COLO668 (cell line): ENCODE data around the gene ADAM22.

ENCODE experiments used
- DNase-seq: peaks from one replicate; lab custom pipeline; 2025; ENCODE audit not compliant: unreplicated experiment; lab: John Stamatoyannopoulos, UW

The ADAM22 gene

DNA sequence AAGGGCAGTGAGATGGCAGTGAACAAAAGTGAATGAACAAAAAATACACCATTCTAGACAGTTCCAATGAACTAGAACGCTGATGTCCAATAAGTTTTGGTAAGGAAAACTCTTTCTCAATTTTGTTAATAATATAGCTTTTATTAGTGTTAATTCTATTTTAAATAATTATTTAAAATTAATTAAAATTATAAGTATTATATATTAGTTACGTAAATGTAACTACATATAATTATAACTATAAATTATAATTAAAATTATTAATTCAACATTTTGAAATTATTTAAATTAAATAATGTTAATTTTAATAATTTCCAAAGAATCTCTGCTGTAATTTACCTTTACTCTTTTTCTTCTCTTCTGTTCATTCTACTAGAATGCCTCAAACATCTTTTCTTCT is 280.4 kb downstream of the ADAM22 start:
- DNase-seq = no peak

DNA sequence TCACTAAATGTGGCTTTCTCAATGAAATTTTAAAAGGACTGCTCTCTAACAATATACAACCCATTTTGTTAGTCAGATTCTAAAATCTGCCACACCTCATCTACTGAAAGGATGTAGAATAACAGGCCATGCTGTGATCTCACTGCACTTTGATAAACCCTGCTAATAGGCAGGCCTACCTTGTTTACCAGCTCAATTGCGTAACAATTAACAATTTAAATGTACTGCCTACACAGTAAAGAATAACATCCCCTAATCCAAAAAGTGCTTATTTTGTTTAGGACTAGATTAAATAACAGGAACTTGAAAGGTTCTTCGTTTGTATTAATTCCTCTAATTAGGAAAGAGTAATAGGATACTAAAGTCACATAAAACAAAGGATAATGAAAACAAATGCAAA is 281.2 kb downstream of the ADAM22 start:
- no peak for DNase-seq

DNA sequence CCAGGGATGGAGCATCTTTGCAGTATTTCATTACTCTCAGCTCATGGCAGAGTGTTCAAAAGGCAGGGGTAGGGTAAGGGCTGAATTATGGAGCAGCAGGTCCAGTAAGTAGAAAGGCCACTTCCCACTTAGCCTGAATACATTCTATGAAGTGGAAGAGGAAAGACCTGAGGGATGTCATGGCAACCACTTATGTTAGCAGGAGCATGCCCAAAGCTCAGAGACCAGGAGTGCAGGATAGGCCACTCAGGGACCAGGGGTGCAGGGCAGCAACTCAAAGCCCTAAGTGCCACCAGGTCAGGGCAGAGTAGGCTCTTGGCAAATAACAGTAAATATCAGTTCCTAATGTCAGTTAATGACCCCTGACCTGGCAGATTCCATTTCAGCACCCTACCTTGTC is 282.2 kb downstream of the ADAM22 start:
- DNase-seq = no peak

DNA sequence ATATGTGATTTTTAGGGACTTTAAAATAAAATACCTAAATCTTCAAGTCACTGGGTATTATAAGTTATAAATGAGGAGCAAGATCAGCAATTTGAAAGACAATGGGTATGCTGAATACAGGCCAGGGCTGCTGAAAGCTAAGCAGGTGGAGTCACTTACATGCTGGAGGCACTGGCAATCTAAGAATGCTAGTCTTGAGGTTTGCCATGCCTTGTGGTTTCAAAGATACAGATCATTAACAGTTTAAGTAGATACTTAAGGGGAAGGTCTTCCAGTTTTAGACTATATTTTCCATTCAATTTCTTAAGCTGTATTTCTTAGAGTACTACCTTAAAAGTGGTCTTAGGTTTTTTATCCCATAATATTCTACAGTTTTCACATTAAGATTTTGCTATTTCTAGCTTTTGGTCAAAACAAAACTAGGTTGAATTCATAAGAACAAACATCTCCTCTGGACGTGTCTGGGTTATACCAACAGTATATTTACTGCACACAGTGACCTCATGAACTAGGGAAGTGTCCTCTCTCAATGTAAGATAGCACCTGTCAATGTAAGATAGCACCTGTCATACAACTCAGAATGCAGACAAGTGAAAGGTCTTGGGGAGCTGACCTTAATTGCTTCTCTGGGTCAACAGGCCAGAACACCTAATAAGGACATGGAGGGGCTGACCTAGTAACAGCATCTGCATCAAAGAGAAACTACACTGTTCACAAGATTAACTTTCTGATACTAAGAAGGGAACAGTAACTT is 283.8 kb downstream of the ADAM22 start:
- DNase-seq = no peak

DNA sequence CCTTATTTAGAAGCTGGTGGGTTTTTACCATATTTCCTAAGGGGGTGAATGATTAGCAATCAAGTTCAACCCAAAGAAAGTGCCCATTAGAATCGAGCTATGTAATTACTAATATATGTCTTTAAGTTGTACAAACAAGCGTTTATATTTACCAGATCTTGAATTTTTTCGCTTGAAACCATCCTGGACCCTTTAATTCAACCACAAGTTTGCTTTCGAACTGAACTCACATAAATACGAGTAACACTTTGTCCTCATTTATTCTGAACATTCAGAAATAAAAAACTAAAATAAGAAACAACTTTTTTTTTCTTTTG is 284.3 kb downstream of the ADAM22 start:
- no peak for DNase-seq

DNA sequence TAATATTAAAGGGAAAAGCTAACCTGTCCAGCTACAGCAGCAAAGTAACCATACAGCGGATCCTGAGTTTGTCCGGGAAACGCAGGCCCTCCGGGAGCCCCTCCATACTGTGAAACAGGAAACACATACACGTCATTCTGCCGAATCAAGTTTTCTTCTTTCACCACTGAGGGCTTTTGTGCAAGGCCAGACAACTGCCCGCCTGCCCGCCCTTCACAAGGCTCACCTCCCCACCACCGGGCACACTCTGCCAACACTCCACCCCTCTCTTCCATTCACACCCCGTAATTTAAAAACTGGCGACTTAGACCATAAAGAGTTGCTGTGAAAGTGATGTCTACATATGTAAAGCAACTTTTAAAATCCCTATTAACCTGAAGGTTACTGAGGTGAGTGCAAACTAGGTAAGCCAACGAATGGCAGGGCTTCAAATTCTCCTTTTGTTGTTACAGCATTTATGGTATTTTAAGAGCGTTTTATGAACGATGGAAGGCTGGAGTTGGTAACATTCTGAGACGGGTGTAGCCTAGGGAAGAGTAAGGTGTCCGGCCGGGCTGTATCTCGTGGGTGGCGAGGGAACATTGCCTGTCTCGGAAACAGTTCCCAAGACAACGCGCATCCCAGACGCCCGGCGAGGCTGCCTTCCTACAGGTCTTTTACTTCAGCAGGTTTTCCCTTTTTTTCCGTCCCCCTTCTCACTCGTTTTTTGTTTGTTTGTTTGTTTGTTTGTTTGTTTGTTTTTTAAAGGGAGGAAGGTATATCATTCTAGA is 285.0 kb downstream of the ADAM22 start:
- DNase-seq = peak; percentile 47

DNA sequence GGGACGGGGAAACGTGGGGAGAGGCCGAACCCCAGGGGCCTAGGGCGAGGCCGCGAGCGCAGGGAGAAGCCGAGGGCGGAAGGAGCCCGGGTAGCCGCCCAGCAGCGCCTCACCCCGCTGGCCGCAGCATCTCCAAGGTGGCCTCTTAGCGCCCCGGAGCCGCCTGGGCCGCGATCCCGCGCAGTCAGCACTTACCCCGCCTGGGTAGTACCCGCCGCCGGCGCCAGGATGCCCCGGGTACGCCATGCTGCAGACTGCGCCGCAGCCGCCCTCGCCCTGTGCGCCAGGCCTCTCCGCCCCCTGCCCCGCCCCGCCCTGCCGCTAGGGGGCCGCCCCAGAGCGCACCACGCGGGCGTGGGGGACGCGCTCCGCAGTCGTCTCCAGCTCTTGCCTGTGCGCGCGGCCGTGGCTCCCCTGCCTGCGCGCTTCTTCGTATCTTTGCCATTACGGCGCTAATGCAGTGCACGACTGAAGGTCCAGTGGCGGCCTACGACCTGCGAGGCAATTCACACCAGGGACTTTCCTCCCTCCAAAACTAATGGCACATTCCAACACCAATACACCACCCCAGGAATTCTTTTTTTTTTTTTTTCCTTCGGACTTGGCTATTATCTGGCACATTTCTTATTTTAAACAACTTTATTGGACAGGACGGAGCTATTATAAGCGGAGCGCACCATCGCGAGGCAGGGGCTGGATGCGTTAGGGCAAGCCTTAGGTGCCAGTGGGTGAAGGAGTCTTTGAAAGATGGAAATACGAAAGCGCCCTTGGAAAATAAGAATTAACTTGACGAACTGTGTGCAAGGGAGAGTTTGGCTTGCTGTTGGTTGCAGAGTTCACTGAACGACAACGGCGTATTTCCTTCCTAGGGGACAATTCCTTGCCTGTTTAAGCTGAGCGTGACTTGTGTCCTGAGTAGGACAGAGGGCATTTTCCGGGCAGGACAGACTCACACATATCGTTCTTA is 286.0 kb downstream of the ADAM22 start, which contains the start of gene SRI:
TSS of gene SRI (minus strand) at position 258 of the 967 bp plus-strand sequence. CDS start at position 246, 12 bp downstream.
- peak; percentile 89 for DNase-seq

DNA sequence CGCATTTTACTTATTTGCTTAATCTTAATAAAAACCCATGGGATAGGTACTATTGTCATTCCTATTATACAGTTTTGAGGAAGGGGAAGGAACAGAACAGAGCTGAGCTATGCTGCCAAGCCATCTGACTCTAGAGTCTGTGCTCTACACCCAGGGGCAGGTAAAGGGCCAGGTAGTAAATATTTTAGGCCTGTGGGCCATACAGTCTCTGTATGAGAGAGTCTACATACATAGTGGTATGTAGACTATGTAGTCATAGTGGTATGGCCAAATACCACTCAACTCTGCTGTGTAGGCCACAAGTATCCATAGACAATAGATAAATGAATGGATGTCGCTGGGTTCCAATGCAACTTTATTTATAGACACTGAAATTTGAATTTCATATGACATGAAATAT is 289.2 kb downstream of the ADAM22 start:
- no peak for DNase-seq

DNA sequence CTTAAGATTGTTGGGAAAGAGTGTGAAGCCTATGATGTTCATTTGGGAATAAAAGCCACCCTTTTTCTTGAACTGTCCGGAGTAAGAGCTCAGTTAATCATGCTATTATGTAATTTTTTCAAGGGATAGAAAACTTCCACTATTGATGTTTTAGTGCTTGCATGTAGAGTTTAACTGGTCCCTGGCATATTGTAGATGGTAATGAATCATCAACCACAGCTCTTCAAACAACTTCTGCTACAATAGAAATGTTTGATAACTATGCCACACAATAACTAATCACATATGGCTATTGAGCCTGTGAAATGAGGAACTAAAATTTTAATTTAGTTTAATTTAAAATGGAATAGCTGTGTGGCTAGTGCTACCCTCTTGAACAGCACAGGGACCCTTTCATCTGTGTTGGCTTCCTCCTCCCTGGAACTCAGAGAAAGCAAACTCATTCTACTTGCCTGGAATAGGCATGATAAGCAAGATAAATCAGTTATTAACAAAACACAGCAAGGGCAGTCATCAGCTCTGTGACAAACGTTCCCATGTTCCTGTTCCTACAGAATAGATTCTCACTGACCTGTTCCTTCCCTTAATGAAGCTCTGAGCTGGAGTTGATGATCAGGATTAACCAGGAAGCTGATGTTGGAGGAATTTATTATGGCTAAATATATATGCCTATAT is 290.7 kb downstream of the ADAM22 start:
- DNase-seq = no peak

DNA sequence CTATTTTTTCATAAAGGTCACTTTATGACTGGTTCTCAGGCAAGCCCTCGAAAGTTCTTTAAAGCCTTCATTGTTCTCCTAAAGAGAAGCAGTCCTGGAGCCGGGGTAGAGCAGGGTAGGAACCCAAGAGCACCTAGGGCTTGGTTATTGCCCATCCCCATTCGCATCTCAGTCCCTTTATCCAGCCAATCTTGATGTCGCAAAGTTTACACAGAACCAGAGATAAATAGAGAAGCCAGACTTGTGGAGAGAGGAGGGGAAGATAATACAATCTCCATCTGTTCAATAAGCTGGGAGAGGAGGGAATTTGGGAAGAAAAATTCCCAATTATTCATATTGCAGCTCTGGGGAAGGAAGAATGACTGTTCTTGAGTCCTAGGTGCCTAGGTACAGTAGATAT is 292.1 kb downstream of the ADAM22 start:
- no peak for DNase-seq

DNA sequence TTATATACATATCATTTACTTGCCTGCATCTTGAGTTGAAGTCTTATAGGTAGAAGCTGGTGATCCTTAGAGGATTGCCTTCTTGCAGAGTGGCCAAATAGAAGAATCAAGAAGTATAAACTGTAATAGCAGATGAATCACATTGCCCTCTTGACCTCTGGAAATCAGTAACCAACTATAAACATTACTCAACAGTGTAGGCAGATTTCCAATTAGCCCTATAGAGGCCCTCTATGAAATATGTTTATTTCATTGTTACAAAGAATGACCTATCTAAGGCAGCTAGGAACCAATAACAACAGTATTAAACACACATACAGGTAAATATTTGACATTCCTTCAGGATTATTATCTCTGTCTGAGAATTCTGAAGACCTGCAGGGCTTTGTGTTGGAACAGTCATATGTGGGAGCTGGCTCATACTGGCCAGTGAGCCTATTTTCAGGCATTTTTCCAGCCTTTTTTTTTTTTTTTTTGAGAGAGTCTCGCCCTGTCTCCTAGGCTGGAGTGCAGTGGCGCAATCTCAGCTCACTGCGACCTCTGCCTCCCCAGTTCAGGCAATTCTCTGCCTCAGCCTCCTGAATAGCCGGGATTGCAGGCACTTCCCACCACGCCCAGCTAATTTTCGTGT is 292.9 kb downstream of the ADAM22 start:
- no peak for DNase-seq

DNA sequence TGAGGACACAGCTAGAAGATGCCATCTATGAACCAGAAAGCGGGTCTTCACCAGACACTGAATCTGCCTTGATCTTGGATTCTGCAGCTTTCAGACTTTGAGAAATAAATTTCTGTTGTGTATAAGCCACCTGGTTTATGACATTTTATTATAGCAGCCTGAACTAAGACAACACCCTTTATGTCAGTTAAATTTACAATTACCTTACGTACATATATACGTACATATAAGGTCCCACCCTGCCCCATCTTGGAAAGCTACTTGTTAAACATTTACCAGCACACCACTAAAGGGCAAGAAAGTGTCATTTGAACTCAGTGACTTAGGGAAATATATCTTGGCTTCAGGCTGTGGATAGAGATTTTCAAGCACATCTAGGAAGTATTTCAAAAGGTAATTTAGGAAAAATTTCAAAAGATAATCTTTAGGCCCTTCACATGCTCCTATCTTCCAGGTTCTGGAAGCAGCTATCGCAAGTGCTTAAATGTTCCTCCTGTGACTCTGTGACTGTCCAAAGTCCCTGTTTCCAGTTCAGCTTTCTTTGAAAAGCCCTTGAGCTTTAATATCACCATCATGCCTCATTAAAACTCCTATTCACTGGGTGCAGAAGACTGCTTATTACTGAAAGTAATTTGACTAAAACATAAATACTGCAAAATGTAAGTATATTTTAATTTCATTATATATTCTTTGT is 295.4 kb downstream of the ADAM22 start:
- DNase-seq = no peak

DNA sequence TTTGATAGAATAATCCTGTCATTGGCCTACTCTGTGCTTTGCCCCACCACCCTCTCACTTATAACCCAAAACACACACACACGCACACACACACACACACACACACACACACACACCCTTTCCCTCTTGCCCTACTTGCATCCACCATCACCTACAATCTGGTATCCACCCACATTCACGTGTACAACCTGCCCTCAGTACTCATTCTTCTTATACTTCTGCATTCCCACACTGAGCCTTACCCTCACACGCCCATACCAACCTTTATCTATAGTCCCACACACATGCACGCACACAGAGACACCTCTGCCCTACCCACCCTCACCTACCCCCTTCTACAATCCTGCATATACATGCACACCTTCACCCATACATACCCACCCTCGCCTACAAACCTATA is 296.6 kb downstream of the ADAM22 start:
- DNase-seq = no peak

DNA sequence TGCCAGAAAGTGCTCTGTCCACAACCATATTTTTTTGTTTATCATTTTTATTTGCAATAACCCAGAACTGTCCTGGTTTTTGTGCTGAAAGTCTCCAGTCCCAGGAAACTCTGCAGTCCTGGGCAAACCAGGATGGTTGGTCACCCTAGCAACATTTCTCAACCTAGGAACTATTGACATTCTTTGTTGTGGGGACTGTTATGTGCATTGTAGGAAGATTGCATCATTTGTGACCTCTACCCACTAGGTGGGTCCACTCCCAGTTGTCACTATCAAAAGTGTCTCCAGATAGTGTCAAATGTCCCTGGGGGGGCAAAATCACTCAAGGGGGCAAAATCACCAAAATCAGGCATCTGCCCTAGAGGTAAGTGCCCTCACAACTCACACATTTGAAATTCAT is 299.8 kb downstream of the ADAM22 start:
- no peak for DNase-seq

DNA sequence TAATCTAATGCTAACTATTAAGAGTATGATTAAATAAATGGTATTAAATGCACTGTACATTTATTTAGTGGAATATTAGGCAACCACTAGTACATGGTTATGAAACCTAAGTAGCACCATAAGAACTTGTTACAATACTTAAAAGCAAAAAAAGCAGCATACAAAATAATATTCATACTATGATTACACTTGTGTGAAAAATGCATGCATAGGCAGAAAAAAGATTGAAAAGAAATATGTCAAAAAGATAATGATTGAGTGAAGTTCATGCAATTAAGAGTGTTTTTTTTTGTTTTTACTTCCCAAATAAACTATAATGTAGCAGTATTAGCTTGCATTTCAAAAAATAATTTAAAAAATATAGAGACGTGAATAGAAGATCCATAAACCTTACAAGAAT is 305.8 kb downstream of the ADAM22 start:
- no peak for DNase-seq

DNA sequence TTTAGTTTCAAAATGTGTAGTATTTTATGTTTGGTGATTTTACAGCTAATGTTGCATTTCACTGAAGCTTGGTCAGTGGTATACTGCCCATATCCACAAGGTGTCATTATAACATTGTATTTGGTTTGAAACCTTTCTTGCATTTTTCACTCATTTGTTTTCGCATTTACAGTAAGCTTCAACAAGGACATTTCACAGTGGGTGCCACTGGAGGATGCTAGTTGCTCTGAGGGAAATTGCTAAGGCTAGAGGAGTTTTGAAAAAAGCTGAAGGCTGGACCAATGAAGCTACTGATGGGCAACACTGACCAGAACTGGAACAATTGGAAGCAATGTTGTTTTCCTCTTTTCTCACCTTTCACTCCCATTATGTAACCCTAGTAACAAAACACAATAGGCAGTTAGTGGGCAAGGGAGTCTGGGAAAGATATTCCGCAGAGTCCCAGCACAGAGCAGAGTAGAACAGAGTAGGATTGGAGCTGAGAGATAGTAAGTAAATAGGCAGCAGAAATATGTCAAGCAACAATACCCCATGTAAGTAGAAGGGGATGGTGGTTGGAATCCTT is 309.4 kb downstream of the ADAM22 start:
- no peak for DNase-seq

DNA sequence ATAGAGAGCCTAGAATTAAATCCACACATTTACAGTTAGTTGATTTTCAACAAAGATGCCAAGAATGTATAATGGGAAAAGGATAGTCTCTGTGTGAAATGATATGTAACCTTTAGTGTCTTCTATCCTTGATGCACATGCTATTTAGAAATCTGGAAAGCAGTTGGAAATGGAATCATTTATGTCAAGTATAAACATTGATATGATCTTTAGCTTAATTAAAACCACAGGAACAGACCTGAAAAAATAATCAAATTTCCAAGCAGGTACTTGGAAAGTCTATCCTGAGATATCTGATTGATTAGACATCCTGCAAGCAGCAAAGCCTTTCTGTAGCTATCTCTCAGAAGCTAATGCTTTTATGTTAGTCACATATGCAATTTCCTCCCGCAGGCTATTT is 310.2 kb downstream of the ADAM22 start:
- no peak for DNase-seq
